HG03039 (cell line): ENCODE data around the gene GNAT1.

Experiments used
- ATAC-seq: cut with Tn5 transposase; IDR thresholded peaks from one replicate; pipeline ENCODE4 v1.9.1; 2021; ENCODE audit warnings: mild to moderate bottlenecking, moderate library complexity; ENCODE audit not compliant: unreplicated experiment

The GNAT1 gene

GRCh38 chr3:50162034-50162883 lies 29.2 kb upstream of the GNAT1 start:
- no peak for ATAC-seq

DNA sequence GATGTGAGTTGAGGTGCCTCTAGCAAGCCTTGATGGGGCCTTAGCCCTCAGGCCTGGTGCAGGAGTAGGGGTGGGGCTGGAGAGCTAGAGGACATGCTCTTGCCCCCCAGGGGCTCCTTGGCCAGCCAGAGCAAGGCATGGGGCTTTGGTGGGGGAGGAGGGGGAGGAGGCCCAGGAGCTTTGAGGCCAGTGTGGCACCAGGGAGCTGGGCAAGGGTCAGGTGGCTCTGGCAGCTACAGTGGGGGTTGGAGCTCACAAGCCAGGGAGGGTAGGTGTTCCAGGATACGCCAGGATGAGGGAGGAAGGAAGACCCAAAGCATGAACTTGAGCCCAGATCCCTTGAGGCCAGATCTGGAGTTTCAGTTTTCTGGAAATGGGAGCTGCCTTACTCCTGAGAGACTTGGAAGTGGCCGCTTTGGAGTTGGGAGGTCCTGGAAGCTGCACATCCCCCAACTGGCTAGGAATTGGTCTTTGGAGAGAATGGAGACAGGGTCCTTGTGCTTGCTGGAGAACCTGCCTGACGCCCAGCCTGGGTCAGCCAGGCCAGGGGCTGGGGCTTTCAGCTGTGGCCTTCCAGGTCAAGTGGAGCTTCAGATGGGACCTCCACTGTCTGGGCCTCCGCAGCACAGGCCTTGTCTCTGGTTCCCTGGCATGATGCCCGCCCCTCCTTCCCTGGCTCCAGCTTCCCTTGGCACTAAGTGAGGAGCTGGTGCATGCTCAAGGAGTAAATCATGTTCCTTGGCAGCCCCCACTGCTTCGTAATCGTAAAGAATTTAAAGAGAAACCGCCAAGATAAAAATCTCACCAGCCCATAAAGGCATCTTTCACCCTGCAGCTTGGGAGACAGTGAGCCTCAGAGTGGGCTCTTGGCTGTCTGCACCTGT lies 27.6 kb upstream of the GNAT1 start:
- ATAC-seq, result no peak

GRCh38 chr3:50164481-50164880 lies 26.9 kb upstream of the GNAT1 start:
- no peak for ATAC-seq

DNA sequence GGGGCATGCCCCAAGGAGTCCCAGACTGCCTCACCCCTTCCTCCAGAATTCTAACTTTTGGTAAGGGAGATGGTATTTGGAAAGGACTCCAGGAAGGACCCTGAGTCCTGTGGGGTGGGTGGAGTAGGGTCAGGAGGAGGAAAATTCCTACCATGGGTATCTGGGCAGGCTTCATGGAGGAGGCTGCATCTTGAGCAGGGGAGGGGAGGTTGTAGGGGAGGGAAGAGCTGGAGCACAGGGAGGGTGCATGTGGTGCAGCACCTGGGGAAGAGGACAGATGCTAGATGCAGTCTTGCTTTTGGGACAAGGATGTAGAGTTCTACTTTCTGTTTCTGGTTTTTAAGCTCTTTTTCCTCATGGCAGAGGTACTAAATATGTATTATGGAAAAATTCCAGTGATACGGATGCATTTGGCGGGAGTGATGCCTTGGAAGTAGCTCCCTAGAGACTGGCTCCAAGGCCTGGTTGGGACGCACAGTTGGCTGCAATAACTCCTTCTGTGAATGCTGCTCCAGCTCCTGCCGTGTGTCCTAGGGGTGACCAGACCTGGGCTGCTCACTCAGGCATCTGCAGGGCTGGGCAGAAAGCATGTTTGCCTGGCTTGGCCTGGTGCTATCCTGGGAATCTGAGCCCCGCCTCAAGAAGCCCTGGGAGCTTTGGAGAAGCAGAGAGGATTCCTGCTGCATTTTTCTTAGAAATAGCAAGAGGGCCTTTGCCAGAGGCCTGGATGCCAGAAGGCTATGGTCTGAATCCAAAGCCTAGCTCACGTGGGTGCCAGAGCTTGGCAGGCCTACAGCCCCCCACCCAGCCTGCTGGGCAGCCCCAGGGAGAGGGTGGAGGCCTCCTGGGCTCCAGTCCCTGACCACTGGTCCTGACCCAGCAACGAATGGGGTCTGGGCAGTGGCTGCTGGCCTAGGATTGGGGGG lies 26.2 kb upstream of the GNAT1 start:
- no peak for ATAC-seq

DNA sequence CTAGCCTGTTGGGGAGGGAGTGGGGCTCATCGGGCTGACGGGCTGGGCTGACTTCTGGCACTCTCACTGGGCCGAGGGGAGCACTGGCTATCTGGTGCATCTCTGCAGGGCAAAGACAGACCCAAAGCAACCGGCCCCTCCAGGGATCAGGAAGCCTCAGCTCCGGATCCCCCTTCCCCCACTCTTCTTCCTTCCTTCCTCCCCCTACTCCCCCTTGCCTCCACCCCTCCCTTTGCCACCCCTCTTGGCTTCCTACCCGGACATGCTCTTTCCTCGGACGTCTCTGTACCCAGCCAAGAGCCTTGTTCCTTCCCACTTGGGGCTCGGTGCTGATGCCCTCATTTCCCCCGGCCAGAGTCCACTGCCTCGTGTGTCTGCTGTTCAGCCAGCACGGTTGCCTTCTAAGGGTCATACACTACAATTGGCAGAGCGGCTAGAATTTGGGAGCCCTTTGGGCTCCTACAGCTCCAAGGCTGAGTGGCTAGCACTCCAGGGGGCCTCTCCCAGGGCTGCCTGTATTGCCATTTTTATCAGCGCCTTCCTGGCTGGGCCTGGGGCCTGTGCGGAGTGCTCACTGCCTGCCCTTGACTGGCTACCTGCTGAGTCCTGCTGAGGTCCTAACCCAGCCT lies 25.4 kb upstream of the GNAT1 start:
- ATAC-seq, result no peak

DNA sequence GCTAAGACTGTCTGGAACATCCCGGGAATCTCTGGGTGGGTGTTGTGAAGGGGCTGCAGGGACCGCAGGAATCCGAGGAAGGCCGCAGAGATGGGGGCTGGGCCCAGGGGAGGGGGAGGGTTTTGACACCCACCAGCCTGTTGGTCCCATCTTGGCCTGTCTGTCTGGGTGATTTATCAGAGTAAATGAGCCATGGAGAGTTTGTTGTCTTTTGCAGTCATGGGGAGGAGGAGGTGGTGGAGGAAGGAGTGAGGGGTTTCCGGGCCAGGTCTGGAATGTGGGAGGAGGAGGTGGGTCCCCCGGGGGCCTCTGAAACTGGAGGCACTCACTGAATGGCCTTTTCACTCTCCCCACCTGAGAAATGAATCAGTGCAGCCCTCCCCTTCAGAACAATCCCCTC lies 24.8 kb upstream of the GNAT1 start:
- no peak for ATAC-seq

DNA sequence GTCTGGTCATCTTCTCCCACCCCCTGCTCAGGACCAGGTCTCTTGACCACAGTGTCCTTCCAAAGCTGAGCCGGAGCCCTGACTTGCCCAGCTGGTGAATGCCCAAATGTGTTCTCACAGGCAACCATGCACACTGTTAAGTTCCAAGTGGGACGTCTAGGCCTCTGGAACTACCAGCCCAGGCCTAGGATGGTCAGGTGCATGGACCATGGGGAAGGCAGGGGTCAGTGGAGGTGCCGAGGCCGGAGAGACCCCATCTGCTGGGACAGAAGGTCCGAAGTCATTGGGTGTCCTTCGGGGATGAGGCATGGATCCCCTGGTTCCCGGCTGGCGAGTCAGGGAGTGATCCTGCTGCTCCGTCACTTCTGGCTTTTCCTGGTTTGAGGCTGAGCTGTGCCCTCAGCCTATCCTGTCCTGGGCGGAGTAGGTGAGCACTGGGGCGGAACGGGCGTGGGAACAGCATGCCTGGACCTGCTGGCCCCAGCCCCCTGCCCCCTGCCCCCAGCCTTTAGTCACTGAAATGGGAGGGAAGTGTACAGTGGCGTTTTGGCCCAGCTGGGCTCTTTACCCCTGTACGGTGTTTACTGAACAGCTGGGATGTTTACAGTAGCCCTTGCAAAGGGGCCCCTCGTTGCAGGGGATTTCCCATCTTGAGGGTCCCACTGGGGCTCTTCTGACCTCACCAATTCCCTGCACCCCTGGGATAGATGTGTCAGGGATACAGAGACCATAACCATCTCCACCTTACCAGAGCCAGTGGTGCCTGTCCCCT lies 24.2 kb upstream of the GNAT1 start:
- ATAC-seq, result no peak

- ATAC-seq, result no peak
Observed at GRCh38 chr3:50167841-50168209, 23.6 kb upstream of the GNAT1 start.

DNA sequence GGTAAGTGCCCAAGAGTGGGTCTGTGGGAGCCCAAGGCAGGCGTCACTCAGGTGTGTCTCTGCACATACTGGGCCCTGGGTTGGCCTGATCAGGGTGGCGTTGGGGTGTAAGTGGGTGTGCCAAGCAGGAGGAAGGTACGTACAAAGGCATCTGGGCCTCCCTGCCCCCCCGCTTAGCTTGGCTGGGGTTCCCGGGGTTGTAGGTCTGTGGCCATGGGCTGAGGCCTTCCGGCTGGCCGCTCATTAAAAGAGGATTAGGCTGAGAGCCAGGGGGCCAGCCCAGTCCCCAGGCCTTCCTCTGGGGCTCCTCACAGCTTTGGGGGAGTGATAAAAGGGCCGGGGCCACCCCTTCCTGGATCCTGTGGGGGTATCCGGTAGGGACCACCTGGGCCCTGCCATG lies 23.0 kb upstream of the GNAT1 start:
- ATAC-seq, result no peak

GRCh38 chr3:50168791-50169190 lies 22.6 kb upstream of the GNAT1 start:
- no peak for ATAC-seq

- ATAC-seq, result no peak
Observed at GRCh38 chr3:50169232-50169832, 22.1 kb upstream of the GNAT1 start.

DNA sequence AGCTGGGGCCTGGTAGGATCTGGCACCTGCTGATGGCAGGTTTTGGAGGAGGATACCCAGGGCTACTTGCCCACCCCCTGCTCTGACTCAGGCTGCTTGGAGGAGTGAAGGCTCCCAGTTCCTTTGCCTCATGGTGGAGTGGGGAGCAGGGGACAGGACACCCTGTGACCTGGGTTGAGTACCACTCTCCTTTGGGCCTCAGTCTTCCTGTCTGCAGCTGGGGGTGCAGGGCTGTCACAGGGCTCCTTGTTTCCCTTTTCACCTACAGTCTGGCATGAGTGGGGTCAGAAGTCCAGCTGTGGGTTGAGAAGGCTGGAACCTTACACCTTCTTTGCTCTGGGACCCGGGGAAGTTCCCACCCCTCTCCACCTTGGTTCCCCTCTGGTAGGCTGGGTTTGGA lies 21.6 kb upstream of the GNAT1 start:
- ATAC-seq, result no peak

DNA sequence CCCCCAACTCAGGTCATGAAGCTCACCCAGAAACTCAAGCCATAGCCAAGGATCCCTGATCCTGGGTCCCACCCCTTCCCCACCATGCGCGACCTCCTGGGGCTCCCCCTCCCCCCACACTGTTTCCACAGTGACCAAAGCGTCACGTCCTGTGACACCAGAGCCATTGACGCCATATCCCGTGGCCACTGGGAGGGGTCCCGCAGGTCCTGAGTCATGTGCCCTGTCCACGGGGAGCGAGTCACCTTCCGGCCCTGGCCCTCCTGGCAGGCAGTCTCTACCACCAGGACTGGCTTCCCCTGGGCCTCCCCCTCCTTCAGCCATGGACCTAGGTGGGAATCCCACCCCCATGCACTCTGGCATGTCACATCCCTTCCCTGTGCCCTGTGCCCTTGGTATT lies 20.7 kb upstream of the GNAT1 start:
- no peak for ATAC-seq

DNA sequence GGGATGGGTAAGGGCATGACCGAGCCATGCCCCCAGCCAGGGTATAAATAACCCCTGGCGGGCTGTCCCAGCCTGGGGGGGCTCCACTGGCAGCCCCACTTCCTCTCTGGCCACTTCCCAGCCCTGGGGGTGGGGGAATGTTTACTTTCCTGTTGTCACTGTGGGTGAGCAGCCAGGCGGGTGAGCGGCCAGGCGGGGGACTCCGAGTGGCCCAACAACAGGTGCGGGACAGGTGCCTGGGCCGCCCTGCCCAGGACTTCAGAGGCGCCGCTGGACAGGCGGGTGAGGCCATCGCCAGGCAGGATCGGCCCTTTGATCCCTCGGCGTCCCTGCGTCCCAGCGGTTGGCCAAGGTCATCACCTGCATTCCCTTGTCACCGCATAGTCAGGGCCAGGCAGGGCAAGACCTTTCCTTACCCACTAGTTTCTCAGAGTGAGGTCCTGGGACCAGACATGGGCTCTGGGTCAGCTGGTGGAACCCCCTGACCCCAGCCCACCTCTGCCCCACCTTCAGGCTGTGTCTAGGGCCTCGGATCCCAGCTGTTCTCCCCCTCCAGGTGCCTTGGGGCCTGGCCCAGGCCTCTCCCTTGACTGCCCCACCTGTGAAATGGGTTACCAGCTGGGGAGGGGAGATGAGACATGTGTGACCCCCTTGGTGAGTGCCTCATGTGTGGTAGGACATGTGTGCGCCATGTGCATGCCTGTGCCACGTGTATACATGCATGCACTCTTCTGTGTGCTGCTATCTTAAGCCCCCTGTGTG lies 19.7 kb upstream of the GNAT1 start:
- ATAC-seq, result no peak

DNA sequence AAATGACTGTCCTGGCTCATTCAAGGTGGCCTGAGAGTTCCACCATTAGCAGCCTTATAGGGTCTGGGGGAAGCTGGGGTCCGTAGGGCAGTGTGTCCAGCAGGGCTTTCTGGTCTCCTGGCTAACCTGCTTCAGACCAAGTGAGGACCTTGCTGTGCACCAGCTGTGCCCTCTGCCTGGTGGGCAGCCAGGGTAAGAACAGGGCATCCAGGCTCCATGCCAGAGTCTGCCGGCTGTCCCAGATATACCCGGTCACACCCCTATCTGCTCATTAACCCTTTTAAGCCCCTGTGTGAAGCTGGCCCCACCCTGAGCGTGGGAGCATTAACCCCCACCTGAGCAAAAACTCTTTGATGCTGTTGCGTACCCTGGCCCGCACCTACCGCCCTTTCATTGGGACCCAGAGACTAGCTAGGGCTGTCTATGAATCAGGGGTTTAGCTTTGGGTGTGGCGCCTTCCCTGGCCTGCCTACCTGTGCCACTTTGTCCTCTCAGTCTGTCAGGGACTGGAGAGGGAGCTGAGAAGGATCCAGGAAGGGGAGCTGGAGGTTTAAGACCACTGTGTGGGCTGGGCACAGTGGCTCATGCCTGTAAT lies 18.7 kb upstream of the GNAT1 start:
- no peak for ATAC-seq

GRCh38 chr3:50173685-50174516 lies 17.5 kb upstream of the GNAT1 start:
- no peak for ATAC-seq

- ATAC-seq, result no peak
Observed at GRCh38 chr3:50174517-50174895, 16.9 kb upstream of the GNAT1 start.
